Activated CD4-positive, alpha-beta T cell treated with anti-CD3 and anti-CD28 coated beads for 1 hour (primary cell): ENCODE results near the gene RBM18.

Experiments
- DNase-seq: peaks from one replicate; pipeline ENCODE4 v3.0.0-alpha.2; 2020

Gene RBM18

GRCh38 chr9:122264360-122265148 is at the start of gene RBM18, which contains the start of gene MRRF:
Gene RBM18, minus strand, starts transcription at chr9:122264840. Its CDS starts 3,348 bp downstream, at chr9:122261492.
Gene MRRF, plus strand, starts transcription at chr9:122264882. Its CDS starts 6,010 bp downstream, at chr9:122270892.
- peak; percentile 86 for DNase-seq

- DNase-seq: no peak
Observed at GRCh38 chr9:122314165-122314564, 49.5 kb upstream of the RBM18 start.

GRCh38 chr9:122309861-122310260 is 45.2 kb upstream of the RBM18 start:
- DNase-seq: no peak

GRCh38 chr9:122307925-122308324 is 43.3 kb upstream of the RBM18 start:
- DNase-seq: no peak

- no peak for DNase-seq
Observed at GRCh38 chr9:122307061-122307460, 42.4 kb upstream of the RBM18 start.

- no peak for DNase-seq
Observed at GRCh38 chr9:122302237-122303093, 37.8 kb upstream of the RBM18 start.

- DNase-seq: no peak
Observed at GRCh38 chr9:122297512-122297911, 32.9 kb upstream of the RBM18 start.

- no peak for DNase-seq
Observed at GRCh38 chr9:122294531-122294930, 29.9 kb upstream of the RBM18 start.

GRCh38 chr9:122291458-122291857 is 26.8 kb upstream of the RBM18 start:
- no peak for DNase-seq

GRCh38 chr9:122287214-122287720 is 22.6 kb upstream of the RBM18 start:
- no peak for DNase-seq

GRCh38 chr9:122286764-122287163 is 22.1 kb upstream of the RBM18 start:
- DNase-seq: no peak

GRCh38 chr9:122281368-122281767 is 16.7 kb upstream of the RBM18 start:
- no peak for DNase-seq

GRCh38 chr9:122277285-122277897 is 12.8 kb upstream of the RBM18 start:
- no peak for DNase-seq

GRCh38 chr9:122276096-122276495 is 11.5 kb upstream of the RBM18 start:
- no peak for DNase-seq

- DNase-seq: no peak
Observed at GRCh38 chr9:122274055-122274454, 9.4 kb upstream of the RBM18 start.

- DNase-seq: no peak
Observed at GRCh38 chr9:122268041-122268814, 3.6 kb upstream of the RBM18 start.

GRCh38 chr9:122265149-122265915 is 692 bp upstream of the RBM18 start:
- DNase-seq: peak; percentile 9

GRCh38 chr9:122263699-122264349 is 816 bp downstream of the RBM18 start:
- no peak for DNase-seq

- DNase-seq: no peak
Observed at GRCh38 chr9:122262073-122262472, 2.6 kb downstream of the RBM18 start.

GRCh38 chr9:122261469-122261881 is 3.2 kb downstream of the RBM18 start:
- DNase-seq: no peak

GRCh38 chr9:122258886-122259415 is 5.7 kb downstream of the RBM18 start:
- DNase-seq: no peak
